NCI-H2196 treated with DMSO at 0.1 percent for 48 hours (cell line): ENCODE measurements around the gene TPP1.

Experiments
- DNase-seq: peaks from one replicate; lab custom pipeline; 2025; ENCODE audit not compliant: unreplicated experiment; lab: John Stamatoyannopoulos, UW

The TPP1 gene

GRCh38 chr11:6566704-6567370 is 52.4 kb downstream of the TPP1 start:
- DNase-seq = no peak

GRCh38 chr11:6565988-6566703 is 53.1 kb downstream of the TPP1 start:
- DNase-seq = no peak

GRCh38 chr11:6565325-6565724 is 53.9 kb downstream of the TPP1 start:
- no peak for DNase-seq

GRCh38 chr11:6563667-6564066 is 55.6 kb downstream of the TPP1 start:
- DNase-seq = no peak

GRCh38 chr11:6563121-6563619 is 56.1 kb downstream of the TPP1 start:
- no peak for DNase-seq
